ENCODE results near the gene CCSER2.
"Not testable (repeated sequence)": the region's sequence is repeated elsewhere in the genome, so short reads cannot be mapped to it uniquely, and the experiment has no call there.

CCSER2 gene

GRCh38 chr10:84328418-84329195, at the start of gene CCSER2:
CCSER2 (plus strand) TSS chr10:84328589; CDS start chr10:84371053, 42,464 bp downstream.
- peak; percentile 92 for DNase-seq (ENCODE audit: low spot score)

GRCh38 chr10:84279876-84280475, 48.4 kb upstream of the CCSER2 start:
- not testable (repeated sequence) for DNase-seq (ENCODE audit: low spot score)

- no peak for DNase-seq (ENCODE audit: low spot score)
These were observed 41.7 kb upstream of the CCSER2 start for GRCh38 chr10:84286695-84287094.

GRCh38 chr10:84288151-84288550, 40.2 kb upstream of the CCSER2 start:
- no peak for DNase-seq (ENCODE audit: low spot score)

GRCh38 chr10:84289521-84290200, 38.7 kb upstream of the CCSER2 start:
- no peak for DNase-seq (ENCODE audit: low spot score)

GRCh38 chr10:84290235-84290634, 38.2 kb upstream of the CCSER2 start:
- no peak for DNase-seq (ENCODE audit: low spot score)

- DNase-seq (ENCODE audit: low spot score), result no peak
These were observed 37.0 kb upstream of the CCSER2 start for GRCh38 chr10:84291384-84291783.

- no peak for DNase-seq (ENCODE audit: low spot score)
These were observed 35.9 kb upstream of the CCSER2 start for GRCh38 chr10:84292502-84292901.

- DNase-seq (ENCODE audit: low spot score), result no peak
These were observed 35.2 kb upstream of the CCSER2 start for GRCh38 chr10:84293171-84293570.

GRCh38 chr10:84293574-84294016, 34.8 kb upstream of the CCSER2 start:
- no peak for DNase-seq (ENCODE audit: low spot score)

- DNase-seq (ENCODE audit: low spot score), result no peak
These were observed 33.5 kb upstream of the CCSER2 start for GRCh38 chr10:84294766-84295447.

- DNase-seq (ENCODE audit: low spot score), result no peak
These were observed 32.1 kb upstream of the CCSER2 start for GRCh38 chr10:84296091-84296981.

- no peak for DNase-seq (ENCODE audit: low spot score)
These were observed 30.3 kb upstream of the CCSER2 start for GRCh38 chr10:84298057-84298456.

GRCh38 chr10:84302223-84302622, 26.2 kb upstream of the CCSER2 start:
- no peak for DNase-seq (ENCODE audit: low spot score)

GRCh38 chr10:84306751-84307384, 21.5 kb upstream of the CCSER2 start:
- DNase-seq (ENCODE audit: low spot score), result no peak

GRCh38 chr10:84308021-84308420, 20.4 kb upstream of the CCSER2 start:
- DNase-seq (ENCODE audit: low spot score), result no peak

GRCh38 chr10:84308481-84309304, 19.7 kb upstream of the CCSER2 start:
- no peak for DNase-seq (ENCODE audit: low spot score)

- DNase-seq (ENCODE audit: low spot score), result no peak
These were observed 17.9 kb upstream of the CCSER2 start for GRCh38 chr10:84310470-84310869.

GRCh38 chr10:84311576-84311975, 16.8 kb upstream of the CCSER2 start:
- DNase-seq (ENCODE audit: low spot score), result no peak

- DNase-seq (ENCODE audit: low spot score), result no peak
These were observed 15.6 kb upstream of the CCSER2 start for GRCh38 chr10:84312816-84313215.
